Adipose tissue (tissue), 3 donors: ENCODE data around the gene ACBD6. TPM values are rescaled to one million over a fixed set of nuclear protein-coding genes. Genes with fewer than 3 reads are reported as not detected.

Experiments
- H3K27ac ChIP-seq: one replicate; pipeline ENCODE4 v1.5.1; 2013; ENCODE audit warnings: low read depth, low read length
- WGBS, 3 donors: extraction: QIAGEN DNeasy Blood & Tissue Kit; methylation state at CpG; one replicate each; pipeline ENCODE4 v1.1.7; 2013; 5-methylcytosine and 5-hydroxymethylcytosine counted together
- polyA plus RNA-seq, 3 donors: library from polyadenylated mRNA; stranded (reverse); fragments of 200-250 nt; gene quantifications; one replicate each; pipeline ENCODE4 v1.2.3, GENCODE V29; 2013
- donor health status: healthy with polysubstance abuse.
- donor health status: Bipolar disorder and iron deficiency.
- donor health status: healthy.

ACBD6 gene
- polyA plus RNA-seq, 3 donors, result 17.9 to 27.4 (median 23.4) TPM

DNA sequence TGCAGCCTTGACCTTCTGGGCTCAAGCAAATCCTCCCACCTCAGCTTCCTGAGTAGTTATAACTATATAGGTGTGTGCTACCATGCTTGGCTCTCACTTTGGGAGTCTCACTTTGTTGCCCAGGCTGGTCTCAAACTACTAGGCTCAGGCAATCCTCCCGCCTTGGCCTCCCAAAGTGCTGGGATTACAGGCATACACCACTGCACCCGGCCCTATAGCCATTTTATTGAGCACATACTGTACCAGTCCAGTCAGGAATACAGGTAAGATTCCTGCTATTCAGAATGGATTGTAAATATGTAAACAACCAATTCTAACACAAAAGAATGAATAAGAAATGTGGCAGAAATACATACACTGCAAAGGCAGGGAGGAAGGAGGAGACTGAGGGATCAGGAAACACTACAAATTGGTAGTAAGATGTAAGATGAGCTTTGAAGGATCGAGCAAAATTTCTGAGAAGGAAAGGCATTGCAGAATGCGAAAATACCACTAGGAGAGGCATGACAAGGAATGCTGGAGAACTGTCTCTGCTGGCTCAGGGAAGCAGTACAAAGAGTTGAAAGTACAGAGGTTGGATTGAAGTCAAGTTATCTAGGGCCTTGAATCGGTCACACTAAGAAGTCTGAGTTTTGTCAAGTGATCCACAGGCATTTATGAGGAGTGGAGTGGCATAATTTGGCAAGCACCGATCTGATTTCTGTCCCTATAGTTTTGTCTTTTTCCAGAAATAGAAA is 211.9 kb downstream of the ACBD6 start:
- 89 to 97% (median 93%) methylated on average over 6 of the region's 6 CpGs for WGBS, 3 donors
- H3K27ac ChIP-seq, result no peak overlapping the region

DNA sequence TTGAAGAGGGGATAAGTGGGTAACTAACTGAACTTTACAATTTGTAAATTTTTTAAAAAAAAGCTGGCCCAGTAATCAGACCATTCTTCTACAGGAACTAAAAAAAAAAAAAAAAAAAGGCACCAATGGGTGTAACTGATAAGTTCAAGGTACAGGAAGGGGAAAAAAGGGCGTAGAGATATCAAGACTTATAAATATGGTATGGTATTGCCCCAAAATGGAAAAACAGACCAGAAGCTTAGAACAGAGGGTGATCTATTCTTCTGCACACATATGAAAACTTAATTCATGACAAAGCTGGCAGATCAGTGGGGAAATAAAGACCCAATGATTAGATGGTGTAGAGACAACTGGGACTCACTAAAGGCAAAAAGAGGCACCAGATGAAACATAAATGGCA is 213.4 kb downstream of the ACBD6 start:
- no peak overlapping the region for H3K27ac ChIP-seq
- 65 to 85% (median 83%) methylated on average over 1 of the region's 1 CpG for WGBS, 3 donors

DNA sequence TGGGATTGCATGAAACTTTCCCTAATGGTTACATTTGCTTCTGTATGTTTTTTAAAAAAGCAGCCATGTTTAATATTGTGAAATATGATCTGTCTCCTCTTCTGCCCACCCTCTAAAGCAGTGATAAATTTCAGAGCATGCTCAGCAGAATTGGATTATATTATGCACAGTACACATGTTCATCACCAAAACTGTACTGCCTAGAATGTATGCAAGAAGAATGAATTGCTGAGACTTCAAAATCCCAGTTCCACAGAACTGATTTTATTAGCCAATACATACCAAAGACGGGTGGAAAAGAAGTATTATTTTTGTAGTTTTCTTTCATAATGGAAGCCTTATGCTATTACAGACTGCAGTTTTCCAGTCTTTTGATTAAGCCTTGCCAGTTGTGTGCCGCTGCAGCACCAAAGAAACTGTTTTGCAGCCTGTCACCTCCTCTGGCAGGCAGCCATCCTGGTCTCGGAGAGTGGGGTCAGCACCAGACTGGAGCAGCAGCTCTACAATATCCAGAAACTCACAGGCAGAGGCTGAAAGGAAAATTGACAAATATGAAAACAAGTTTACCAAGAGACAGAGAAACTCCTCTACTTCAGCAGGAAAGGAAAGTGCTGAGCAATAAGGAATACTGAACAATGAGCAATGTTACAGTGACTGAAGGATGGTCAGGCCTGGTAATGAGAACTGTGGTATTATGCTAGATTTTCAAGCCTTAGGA is 214.2 kb downstream of the ACBD6 start:
- no peak overlapping the region for H3K27ac ChIP-seq
- WGBS, 3 donors, result 61 to 79% (median 71%) methylated on average over 3 of the region's 3 CpGs

DNA sequence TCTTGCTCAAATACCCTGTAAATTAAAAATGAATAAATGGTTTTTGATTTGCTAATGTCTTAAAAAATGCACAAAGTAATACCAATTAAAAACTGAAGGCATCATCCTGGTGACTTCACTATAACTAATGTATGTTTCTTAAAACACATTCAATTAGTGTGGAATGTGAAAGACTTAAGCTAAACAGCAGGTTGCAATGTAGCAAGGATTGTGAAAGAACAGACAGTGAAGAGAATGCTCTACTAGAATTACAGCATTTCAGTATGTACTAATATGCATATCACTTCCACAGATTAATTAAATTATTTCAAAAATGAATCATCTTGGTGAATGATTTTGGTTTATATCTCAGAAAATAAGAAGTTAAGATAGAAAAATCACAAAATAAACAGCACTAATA is 216.0 kb downstream of the ACBD6 start:
- H3K27ac ChIP-seq, result no peak overlapping the region

DNA sequence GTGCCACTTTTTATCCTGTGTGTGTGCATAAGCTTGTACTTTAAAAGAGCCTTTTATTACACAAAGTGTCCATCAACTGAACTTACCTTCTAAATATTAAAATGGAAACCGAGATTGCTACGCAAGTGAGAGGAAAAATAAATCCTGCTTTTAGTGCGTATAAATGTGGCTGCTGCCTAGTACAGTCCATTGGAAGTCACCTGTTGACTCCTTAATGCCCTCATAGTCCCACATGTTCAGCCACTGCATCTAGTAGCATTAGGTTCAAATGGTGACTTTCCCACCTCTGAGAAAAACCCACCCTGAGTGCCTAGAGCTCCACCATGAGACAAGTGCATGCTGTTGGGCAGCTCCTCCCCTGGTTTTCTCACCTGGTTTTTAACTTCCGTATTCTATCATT is 219.3 kb downstream of the ACBD6 start:
- 92 to 95% (median 93%) methylated on average over 4 of the region's 4 CpGs for WGBS, 3 donors
- H3K27ac ChIP-seq, result no peak overlapping the region

DNA sequence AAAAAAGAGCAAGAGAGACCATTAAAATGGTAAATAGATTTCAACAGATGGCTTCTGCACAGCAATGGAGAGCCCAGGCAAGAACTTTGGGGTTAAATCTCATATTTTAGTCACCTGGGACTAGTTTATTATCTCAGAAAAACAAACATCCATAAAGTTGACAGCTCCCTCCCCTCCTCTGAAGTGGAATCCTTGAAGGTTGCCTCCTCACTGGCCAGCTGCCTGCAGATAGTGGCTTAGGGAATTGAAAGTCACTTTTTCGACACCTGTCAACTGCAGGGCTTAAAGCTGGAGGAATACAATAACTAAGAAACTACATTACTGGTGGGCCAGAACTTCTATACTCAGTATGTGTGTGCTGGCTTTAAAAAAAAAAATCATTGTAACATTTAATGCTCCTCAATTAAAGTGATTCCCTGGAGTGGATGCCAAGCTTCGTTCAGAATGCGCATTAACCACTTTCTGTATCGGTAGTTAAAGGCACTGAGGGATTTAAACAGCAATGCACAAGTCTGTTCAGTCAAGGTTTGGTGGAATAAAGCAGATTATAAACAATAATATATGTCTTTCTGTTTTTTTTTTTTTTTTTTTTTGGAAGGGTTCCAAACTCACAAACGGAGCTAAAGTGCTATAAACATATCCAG is 219.9 kb downstream of the ACBD6 start:
- no peak overlapping the region for H3K27ac ChIP-seq
- 69 to 71% (median 71%) methylated on average over 5 of the region's 5 CpGs for WGBS, 3 donors

DNA sequence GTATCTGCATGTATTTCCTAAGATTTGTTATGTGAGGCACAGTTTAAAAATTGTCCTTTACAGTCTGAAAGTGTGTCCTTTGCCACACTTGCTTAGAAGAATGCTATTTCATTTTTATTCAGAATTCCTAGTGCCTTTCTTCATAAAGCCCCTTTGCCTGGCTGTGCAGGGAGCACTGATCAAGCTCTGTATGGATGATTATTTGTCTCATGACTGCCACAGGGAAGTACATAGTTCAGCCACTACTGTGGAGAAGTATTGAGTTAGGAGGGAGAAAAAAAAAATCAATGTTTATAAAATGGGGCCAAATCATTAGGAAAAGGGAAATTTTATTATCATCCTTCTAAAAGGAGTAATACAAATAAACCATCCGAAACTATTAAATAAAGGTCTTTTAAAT is 220.9 kb downstream of the ACBD6 start:
- 95 to 100% (median 96%) methylated on average over 1 of the region's 1 CpG for WGBS, 3 donors
- H3K27ac ChIP-seq, result no peak overlapping the region

DNA sequence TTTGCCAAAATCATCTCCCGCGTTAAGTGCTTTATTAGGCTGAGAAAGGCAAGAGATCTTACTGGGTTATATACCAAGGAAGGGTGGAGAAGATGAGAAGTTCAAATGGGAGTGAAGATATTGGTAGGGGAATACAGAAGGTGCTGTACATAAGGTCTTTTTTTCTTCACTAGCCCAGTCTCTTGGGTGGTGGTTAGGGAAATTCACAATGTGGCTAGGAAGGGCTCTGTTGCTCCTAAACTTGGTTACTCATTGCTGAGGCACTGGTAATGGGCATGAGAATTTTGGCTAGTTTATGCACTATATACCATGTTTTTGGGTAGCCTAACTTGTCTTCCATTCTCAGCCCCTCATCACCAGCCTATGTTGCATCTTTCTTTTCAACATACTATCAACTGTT is 221.8 kb downstream of the ACBD6 start:
- H3K27ac ChIP-seq, result no peak overlapping the region
- WGBS, 3 donors, result 100% methylated on average over 2 of the region's 2 CpGs

DNA sequence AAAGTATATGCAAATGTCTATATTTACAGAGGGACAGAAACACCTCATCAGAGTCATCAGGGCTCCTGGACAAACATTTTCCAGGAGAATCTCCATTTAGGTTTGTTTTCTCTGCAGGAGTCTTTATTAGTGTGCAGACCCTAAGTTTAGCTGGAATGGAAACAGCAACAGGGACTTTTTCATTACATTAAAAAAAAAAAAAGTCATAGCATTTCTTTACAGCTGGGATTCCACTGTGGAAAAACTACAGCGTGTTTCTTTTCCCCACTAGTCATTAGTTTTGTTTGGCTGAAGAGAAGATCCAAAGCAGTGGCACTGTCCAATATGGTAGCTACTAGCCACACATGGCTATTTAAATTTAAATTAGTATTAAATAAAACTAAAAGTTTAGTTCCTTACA is 222.7 kb downstream of the ACBD6 start:
- WGBS, 3 donors, result 89 to 100% (median 95%) methylated on average over 1 of the region's 1 CpG
- H3K27ac ChIP-seq, result no peak overlapping the region

DNA sequence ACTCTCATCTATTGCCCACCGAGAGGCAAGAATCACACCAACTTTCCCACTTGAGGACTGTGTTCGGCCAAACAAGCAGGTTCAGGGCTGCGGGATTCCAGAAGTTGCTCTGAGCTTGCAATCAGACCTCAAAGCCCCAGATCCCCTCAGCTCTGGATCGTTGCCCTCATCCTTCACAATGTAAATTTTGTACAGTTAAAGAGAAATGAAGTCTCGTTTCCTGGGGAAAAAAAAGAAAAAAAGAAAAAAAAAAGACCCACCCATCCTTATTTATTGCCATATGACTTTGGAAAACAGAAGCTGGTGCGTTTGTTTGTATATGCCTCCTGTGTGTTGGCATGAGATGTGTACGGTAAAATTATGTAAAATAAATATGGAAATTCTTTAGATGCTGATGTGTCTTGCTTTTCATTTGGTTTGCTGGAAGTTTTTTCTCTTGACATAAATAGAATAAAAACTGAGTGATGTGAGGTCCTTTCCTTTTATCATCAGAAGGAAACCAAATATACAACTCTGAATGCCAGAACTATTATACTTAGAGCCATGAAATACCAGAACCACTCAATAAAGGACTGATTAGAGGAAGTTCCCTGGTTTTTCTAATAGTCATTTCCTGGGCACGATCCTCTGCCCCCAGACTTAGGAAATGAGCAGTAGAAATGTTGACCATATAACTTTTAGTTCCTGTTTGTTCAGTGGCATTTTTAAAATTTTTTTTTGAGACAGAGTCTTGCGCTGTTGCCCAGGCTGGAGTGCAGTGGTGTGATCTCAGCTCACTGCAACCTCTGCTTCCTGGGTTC is 223.6 kb downstream of the ACBD6 start:
- 78 to 90% (median 79%) methylated on average over 9 of the region's 9 CpGs for WGBS, 3 donors
- H3K27ac ChIP-seq, result no peak overlapping the region

DNA sequence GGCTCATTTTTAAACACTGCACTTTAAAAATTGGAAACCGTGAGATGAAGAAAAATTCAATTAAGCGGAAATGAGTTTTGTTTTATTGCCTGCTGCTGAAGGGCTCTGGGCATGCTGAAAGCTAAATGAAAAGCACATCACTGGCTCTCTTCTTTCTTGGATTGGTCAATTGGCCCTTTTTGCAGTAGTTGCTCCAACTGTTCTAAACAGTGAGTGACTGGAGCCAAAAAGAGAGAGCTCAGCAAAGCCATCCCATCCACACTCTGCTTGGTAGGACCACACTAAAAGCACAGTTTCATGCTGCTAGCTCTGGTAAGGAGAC is 224.2 kb downstream of the ACBD6 start:
- WGBS, 3 donors, result 66 to 86% (median 86%) methylated on average over 2 of the region's 2 CpGs
- H3K27ac ChIP-seq, result no peak overlapping the region

DNA sequence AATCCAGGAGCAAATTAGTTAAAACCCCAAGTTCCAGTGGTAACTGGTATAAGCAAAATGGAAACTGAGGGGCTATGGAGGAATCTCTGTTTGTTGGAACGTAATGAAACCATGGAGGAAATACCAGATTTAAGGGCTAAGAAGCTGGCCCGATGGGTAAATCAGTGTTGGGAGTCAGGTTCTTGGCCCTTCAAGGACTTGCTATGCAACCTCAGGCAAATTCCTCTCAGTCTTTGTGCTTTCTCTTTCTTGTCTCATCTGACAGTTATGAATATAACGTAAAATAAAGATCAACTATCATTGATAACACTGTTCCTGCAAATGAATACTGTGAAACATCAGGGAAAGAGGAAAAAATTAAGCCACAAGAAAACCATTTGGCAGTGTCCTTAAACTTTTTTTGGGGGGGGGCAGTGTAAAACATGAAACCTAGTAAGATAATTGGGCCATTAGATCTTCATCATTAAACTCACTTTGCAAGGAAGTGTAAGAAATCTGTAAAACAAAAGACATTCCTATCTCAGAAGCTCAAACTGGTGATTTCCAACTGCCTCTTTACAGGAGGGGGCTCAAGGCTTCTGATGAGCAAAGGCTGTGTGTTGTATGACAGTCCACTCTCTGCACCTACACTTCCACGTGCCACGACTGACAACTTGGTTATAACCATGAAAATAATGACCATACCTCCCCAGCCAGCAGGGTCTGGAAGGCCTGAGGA is 224.7 kb downstream of the ACBD6 start:
- H3K27ac ChIP-seq, result no peak overlapping the region
- WGBS, 3 donors, result 86 to 93% (median 90%) methylated on average over 5 of the region's 5 CpGs

DNA sequence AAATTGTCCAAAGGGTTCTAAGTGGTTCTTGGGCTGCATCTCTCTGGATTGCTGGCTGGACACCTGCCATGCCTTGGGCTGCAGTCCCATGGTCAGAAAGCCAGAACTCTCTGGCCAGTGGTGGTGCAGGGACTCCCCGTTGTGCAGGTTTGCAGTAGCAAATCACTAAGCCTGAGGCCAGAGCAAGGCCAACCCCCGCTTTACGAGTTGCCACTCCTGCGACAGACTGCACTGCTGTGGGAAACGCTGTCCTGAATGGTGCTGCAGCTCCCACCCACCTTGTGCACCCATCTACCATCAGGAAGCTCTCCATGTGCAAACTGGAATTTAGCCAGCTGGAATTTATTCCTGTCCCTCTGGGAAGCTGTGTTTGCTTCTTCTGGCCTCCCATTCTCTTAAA is 226.7 kb downstream of the ACBD6 start:
- H3K27ac ChIP-seq, result no peak overlapping the region
- 83 to 97% (median 86%) methylated on average over 5 of the region's 5 CpGs for WGBS, 3 donors

DNA sequence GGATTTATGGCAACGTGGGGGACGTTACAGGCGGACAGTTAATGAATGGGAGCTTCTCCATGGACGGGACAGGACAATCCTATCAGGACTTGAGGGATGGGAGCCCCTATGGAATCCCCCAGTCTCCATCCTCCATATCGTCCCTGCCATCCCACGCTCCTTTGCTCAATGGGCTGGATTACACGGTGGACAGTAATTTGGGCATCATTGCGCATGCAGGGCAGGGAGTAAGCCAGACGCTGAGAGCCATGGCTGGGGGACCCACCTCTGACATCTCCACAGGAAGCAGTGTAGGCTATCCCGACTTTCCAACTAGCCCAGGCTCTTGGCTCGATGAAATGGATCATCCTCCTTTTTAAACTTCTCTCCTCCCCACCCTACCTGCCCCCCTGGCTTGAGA is 228.2 kb downstream of the ACBD6 start:
- 97 to 99% (median 98%) methylated on average over 11 of the region's 11 CpGs for WGBS, 3 donors
- H3K27ac ChIP-seq, result no peak overlapping the region

DNA sequence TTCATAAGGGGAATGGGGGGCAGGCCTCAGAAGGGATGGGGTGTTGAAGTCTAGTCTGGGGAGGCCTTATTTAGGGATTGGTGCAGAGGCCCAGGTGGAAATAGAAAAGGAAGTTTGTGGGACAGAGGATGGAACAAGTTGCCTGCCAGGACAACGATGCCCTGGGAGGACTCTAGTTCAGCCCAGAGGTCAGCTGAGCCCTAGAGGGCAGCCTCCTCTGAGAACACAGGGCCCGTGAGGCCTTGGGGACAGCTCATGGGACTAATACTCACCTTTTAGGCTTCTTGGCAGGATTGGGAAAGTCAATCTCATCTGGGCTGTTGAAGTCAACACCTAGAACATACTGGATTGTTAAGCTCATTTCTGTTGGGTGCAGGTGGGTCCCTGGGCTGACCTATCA is 229.3 kb downstream of the ACBD6 start:
- H3K27ac ChIP-seq, result no peak overlapping the region
- 95 to 99% (median 97%) methylated on average over 2 of the region's 2 CpGs for WGBS, 3 donors

DNA sequence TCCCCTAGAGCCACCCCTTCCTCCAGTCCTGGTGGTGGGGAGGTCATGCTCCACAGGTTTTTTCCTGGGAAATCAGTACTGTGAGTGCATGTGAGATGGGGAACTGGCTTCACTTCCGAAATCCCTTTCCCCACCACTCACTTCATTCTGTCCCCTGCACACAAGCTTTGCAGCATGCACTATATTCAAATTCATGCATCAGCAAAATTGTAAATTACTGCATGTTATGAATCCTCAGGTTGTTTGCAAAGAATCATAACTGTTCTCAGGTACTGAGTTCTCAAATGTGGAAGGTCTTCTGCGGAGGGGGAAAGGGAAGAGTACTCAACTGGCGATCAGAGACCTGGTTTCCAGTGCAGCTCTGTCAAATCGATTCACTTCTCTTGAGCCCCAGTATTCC is 230.0 kb downstream of the ACBD6 start:
- no peak overlapping the region for H3K27ac ChIP-seq
- WGBS, 3 donors, result 95 to 100% (median 96%) methylated on average over 4 of the region's 4 CpGs

DNA sequence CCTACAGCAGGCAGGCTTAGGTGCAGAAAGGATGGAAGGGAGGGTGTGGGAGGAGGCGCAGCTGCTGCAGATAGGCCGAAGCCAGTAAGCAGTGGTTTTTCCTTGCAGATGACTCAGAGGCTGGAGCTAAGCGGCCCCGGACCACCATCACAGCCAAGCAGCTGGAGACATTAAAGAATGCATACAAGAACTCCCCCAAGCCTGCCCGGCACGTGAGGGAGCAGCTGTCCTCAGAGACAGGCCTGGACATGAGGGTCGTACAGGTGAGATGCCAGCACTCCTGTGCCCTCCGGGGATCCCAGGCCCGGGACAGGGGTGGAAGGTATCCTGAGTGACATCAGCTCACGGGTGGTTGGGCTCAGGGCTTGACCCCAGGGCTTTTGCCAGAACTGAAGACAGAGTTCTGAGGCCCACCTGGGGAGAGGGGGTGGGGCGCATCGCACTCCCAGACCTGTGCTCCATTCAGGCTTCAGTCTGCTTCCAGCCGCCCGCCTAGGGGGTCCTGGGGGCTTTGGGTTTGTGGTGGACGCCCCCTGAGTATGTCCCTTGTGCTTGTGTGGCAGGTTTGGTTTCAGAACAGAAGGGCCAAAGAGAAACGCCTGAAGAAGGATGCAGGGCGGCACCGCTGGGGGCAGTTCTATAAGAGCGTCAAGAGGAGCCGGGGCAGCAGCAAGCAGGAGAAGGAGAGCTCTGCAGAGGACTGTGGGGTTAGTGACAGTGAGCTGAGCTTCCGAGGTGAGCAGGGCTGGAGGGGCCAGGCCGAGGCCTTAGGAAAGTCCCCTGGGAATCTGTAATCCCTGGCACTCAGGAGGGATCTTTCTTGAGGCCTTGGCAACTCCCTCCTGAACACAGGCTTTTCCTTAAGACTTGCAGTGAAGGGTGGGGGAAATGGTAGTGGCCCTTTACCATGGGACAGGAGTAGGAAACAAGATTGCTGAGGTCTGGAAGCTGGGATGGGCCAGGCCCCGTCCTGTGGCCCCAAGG is 230.8 kb downstream of the ACBD6 start:
- WGBS, 3 donors, result 74 to 84% (median 84%) methylated on average over 23 of the region's 23 CpGs

More for the DNA sequence above, 230.8 kb downstream of the ACBD6 start:
- no peak overlapping the region for H3K27ac ChIP-seq
